GM23338 (cell line): ENCODE measurements around the gene VSIG10.

ENCODE experiments used
- CREB1 ChIP-seq: fragments of 250-450 bp; sonication (Bioruptor Pico); IDR thresholded peaks from 2 replicates; pipeline ENCODE4 v1.5.0; 2020; ENCODE audit warnings: low read depth, mild to moderate bottlenecking, moderate library complexity
- ETS1 ChIP-seq: IDR thresholded peaks from 2 replicates; pipeline ENCODE4 v1.6.1; 2016; ENCODE audit warnings: antibody characterized with exemption
- EZH2 ChIP-seq: fragments of 200-600 bp; sonication (generic); IDR thresholded peaks from one replicate; pipeline ENCODE4 v1.8.0; 2017; ENCODE audit warnings: antibody characterized with exemption, mild to moderate bottlenecking, low read depth; ENCODE audit not compliant: unreplicated experiment
- EZH2phosphoT487 ChIP-seq: fragments of 200-600 bp; sonication (generic); IDR thresholded peaks from one replicate; pipeline ENCODE4 v1.8.1; 2018; ENCODE audit warnings: antibody characterized with exemption; ENCODE audit not compliant: unreplicated experiment
- JUNB ChIP-seq: IDR thresholded peaks from one replicate; pipeline ENCODE4 v1.6.1; 2016; ENCODE audit warnings: antibody characterized with exemption; ENCODE audit not compliant: unreplicated experiment
- NANOG ChIP-seq: IDR thresholded peaks from 2 replicates; pipeline ENCODE4 v1.6.1; 2016; ENCODE audit warnings: antibody characterized with exemption, borderline replicate concordance
- POLR2AphosphoS5 ChIP-seq: IDR thresholded peaks from 2 replicates; pipeline ENCODE4 v1.6.1; 2016; ENCODE audit warnings: antibody characterized with exemption, low read depth
- REST ChIP-seq: IDR thresholded peaks from one replicate; pipeline ENCODE4 v1.6.1; 2018; ENCODE audit warnings: antibody characterized with exemption; ENCODE audit not compliant: unreplicated experiment
- STAT1 ChIP-seq: IDR thresholded peaks from one replicate; pipeline ENCODE4 v1.6.1; 2016; ENCODE audit warnings: antibody characterized with exemption; ENCODE audit not compliant: unreplicated experiment
- ZNF114 ChIP-seq: fragments of 250-450 bp; sonication (Bioruptor Pico); IDR thresholded peaks from 2 replicates; pipeline ENCODE4 v1.5.0; 2020; ENCODE audit warnings: mild to moderate bottlenecking, moderate library complexity
- ZNF331 ChIP-seq: fragments of 250-450 bp; sonication (Bioruptor Pico); IDR thresholded peaks from 2 replicates; pipeline ENCODE4 v1.5.0; 2020; ENCODE audit warnings: low read depth, mild to moderate bottlenecking, moderate library complexity
- TF ChIP-seq, protein P1 (sequence below), 2 experiments: fragments of 200-600 bp in 1 of 2; sonication (generic) in 1 of 2; conservative IDR thresholded peaks; 2 replicates each; pipeline versions ENCODE4 v1.5.1 to v1.6.1; 2016 to 2017; ENCODE audit warnings: antibody characterized with exemption in 2 of 2, low read depth in 2 of 2, mild to moderate bottlenecking in 2 of 2, moderate library complexity in 1 of 2
- TF ChIP-seq, protein P2 (sequence below): fragments of 250-450 bp; sonication (Bioruptor Pico); IDR thresholded peaks from 2 replicates; pipeline ENCODE4 v1.5.0; 2020; ENCODE audit warnings: mild to moderate bottlenecking, moderate library complexity

GRCh38 chr12:118053071-118053985 is 50.5 kb downstream of the VSIG10 start:
- TF ChIP-seq, protein P1, sequence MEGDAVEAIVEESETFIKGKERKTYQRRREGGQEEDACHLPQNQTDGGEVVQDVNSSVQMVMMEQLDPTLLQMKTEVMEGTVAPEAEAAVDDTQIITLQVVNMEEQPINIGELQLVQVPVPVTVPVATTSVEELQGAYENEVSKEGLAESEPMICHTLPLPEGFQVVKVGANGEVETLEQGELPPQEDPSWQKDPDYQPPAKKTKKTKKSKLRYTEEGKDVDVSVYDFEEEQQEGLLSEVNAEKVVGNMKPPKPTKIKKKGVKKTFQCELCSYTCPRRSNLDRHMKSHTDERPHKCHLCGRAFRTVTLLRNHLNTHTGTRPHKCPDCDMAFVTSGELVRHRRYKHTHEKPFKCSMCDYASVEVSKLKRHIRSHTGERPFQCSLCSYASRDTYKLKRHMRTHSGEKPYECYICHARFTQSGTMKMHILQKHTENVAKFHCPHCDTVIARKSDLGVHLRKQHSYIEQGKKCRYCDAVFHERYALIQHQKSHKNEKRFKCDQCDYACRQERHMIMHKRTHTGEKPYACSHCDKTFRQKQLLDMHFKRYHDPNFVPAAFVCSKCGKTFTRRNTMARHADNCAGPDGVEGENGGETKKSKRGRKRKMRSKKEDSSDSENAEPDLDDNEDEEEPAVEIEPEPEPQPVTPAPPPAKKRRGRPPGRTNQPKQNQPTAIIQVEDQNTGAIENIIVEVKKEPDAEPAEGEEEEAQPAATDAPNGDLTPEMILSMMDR (conservative IDR thresholded peaks at IDR 0.05; ENCODE audit: low read depth in 2 of 2): no peak
- TF ChIP-seq REST: no peak
- TF ChIP-seq POLR2AphosphoS5: no peak
- TF ChIP-seq JUNB: no peak
- no peak for TF ChIP-seq EZH2
- TF ChIP-seq EZH2phosphoT487: no peak
- no peak for TF ChIP-seq ZNF114 (CRISPR knock-in tag)
- no peak for TF ChIP-seq NANOG
- TF ChIP-seq ZNF331 (CRISPR knock-in tag): no peak
- TF ChIP-seq CREB1 (CRISPR knock-in tag): no peak
- TF ChIP-seq STAT1: no peak
- no peak for TF ChIP-seq ETS1
- TF ChIP-seq, protein P2, sequence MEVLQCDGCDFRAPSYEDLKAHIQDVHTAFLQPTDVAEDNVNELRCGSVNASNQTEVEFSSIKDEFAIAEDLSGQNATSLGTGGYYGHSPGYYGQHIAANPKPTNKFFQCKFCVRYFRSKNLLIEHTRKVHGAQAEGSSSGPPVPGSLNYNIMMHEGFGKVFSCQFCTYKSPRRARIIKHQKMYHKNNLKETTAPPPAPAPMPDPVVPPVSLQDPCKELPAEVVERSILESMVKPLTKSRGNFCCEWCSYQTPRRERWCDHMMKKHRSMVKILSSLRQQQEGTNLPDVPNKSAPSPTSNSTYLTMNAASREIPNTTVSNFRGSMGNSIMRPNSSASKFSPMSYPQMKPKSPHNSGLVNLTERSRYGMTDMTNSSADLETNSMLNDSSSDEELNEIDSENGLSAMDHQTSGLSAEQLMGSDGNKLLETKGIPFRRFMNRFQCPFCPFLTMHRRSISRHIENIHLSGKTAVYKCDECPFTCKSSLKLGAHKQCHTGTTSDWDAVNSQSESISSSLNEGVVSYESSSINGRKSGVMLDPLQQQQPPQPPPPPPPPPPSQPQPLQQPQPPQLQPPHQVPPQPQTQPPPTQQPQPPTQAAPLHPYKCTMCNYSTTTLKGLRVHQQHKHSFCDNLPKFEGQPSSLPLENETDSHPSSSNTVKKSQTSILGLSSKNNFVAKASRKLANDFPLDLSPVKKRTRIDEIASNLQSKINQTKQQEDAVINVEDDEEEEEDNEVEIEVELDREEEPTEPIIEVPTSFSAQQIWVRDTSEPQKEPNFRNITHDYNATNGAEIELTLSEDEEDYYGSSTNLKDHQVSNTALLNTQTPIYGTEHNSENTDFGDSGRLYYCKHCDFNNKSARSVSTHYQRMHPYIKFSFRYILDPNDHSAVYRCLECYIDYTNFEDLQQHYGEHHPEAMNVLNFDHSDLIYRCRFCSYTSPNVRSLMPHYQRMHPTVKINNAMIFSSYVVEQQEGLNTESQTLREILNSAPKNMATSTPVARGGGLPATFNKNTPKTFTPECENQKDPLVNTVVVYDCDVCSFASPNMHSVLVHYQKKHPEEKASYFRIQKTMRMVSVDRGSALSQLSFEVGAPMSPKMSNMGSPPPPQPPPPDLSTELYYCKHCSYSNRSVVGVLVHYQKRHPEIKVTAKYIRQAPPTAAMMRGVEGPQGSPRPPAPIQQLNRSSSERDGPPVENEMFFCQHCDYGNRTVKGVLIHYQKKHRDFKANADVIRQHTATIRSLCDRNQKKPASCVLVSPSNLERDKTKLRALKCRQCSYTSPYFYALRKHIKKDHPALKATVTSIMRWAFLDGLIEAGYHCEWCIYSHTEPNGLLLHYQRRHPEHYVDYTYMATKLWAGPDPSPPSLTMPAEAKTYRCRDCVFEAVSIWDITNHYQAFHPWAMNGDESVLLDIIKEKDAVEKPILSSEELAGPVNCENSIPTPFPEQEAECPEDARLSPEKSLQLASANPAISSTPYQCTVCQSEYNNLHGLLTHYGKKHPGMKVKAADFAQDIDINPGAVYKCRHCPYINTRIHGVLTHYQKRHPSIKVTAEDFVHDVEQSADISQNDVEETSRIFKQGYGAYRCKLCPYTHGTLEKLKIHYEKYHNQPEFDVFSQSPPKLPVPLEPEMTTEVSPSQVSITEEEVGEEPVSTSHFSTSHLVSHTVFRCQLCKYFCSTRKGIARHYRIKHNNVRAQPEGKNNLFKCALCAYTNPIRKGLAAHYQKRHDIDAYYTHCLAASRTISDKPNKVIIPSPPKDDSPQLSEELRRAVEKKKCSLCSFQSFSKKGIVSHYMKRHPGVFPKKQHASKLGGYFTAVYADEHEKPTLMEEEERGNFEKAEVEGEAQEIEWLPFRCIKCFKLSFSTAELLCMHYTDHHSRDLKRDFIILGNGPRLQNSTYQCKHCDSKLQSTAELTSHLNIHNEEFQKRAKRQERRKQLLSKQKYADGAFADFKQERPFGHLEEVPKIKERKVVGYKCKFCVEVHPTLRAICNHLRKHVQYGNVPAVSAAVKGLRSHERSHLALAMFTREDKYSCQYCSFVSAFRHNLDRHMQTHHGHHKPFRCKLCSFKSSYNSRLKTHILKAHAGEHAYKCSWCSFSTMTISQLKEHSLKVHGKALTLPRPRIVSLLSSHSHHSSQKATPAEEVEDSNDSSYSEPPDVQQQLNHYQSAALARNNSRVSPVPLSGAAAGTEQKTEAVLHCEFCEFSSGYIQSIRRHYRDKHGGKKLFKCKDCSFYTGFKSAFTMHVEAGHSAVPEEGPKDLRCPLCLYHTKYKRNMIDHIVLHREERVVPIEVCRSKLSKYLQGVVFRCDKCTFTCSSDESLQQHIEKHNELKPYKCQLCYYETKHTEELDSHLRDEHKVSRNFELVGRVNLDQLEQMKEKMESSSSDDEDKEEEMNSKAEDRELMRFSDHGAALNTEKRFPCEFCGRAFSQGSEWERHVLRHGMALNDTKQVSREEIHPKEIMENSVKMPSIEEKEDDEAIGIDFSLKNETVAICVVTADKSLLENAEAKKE: no peak
